Measurements from ENCODE around the gene TLCD1.

Gene TLCD1

GRCh38 chr17:28712705-28713415 lies 13.2 kb downstream of the TLCD1 start:
- DNase-seq (ENCODE audit: low read depth in 3 of 3): no peak

GRCh38 chr17:28712032-28712704 lies 13.9 kb downstream of the TLCD1 start:
- peak in 1 of 3 experiments; percentile 73 for DNase-seq (ENCODE audit: low read depth in 3 of 3)

GRCh38 chr17:28711723-28712031 lies 14.4 kb downstream of the TLCD1 start, which contains the start of gene PROCA1:
Gene PROCA1, minus strand, starts transcription at chr17:28711888. Its CDS starts 228 bp downstream, at chr17:28711660.
- no peak for DNase-seq (ENCODE audit: low read depth in 3 of 3)

GRCh38 chr17:28710861-28711722 lies 14.9 kb downstream of the TLCD1 start:
- peak; percentile 80 to 92 (median 89) for DNase-seq (ENCODE audit: low read depth in 3 of 3)

GRCh38 chr17:28707339-28707720 lies 18.7 kb downstream of the TLCD1 start:
- DNase-seq (ENCODE audit: low read depth in 3 of 3): no peak

- no peak for DNase-seq (ENCODE audit: low read depth in 3 of 3)
Measured at GRCh38 chr17:28706471-28707338, 19.3 kb downstream of the TLCD1 start.

- no peak for DNase-seq (ENCODE audit: low read depth in 3 of 3)
Measured at GRCh38 chr17:28705728-28706334, 20.2 kb downstream of the TLCD1 start.

- DNase-seq (ENCODE audit: low read depth in 3 of 3): no peak
Measured at GRCh38 chr17:28705074-28705659, 20.9 kb downstream of the TLCD1 start.

- DNase-seq (ENCODE audit: low read depth in 3 of 3): no peak
Measured at GRCh38 chr17:28704219-28704858, 21.7 kb downstream of the TLCD1 start.

GRCh38 chr17:28703552-28704218 lies 22.3 kb downstream of the TLCD1 start:
- DNase-seq (ENCODE audit: low read depth in 3 of 3): no peak

- DNase-seq (ENCODE audit: low read depth in 3 of 3): no peak
Measured at GRCh38 chr17:28702752-28703150, 23.3 kb downstream of the TLCD1 start.

GRCh38 chr17:28702026-28702751 lies 23.8 kb downstream of the TLCD1 start:
- DNase-seq (ENCODE audit: low read depth in 3 of 3): no peak

GRCh38 chr17:28700830-28701492 lies 25.1 kb downstream of the TLCD1 start:
- DNase-seq (ENCODE audit: low read depth in 3 of 3): no peak

- no peak for DNase-seq (ENCODE audit: low read depth in 3 of 3)
Measured at GRCh38 chr17:28700278-28700677, 25.8 kb downstream of the TLCD1 start.

- no peak for DNase-seq (ENCODE audit: low read depth in 3 of 3)
Measured at GRCh38 chr17:28698253-28698941, 27.6 kb downstream of the TLCD1 start.

GRCh38 chr17:28693869-28694268 lies 32.2 kb downstream of the TLCD1 start:
- DNase-seq (ENCODE audit: low read depth in 3 of 3): no peak

- no peak for DNase-seq (ENCODE audit: low read depth in 3 of 3)
Measured at GRCh38 chr17:28689011-28689410, 37.0 kb downstream of the TLCD1 start.

- DNase-seq (ENCODE audit: low read depth in 3 of 3): no peak
Measured at GRCh38 chr17:28688481-28688880, 37.6 kb downstream of the TLCD1 start.
